Renal cortical epithelial cell (primary cell): Measurements from ENCODE around the gene DCST1. TPM values are rescaled to one million over a fixed set of nuclear protein-coding genes. Genes with fewer than 3 reads are reported as not detected.

ENCODE experiments used
- DNase-seq: peaks from one replicate; pipeline ENCODE4 v3.0.0-alpha.2; 2011; ENCODE audit warnings: low read depth
- total RNA-seq: library from RNA; depleted of rRNA; stranded (reverse); fragments of >200 nt; gene quantifications from 2 replicates; pipeline ENCODE4 v1.2.3, GENCODE V29; 2014

Gene DCST1
- total RNA-seq, 1 donor from 2014 or later: not detected

DNA sequence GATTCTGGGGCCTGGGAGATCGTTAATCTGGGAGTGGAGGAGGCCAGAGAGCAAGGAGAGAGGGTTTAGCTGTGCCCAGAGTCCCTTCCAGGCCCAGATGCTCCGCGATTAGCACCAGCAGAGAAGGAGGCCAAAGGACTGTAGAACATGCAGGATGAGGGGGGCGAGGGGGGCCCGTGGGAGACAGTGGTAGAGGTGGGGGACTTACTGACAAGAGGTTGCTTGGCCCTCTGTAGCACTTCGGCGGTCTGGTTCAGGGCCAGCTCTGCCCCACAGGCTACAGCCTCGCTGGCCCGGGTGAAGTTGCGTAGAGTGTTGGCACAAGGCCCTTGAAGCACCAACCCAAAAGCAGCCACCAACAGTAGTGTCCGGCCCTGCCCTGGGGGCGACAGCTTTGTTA lies 738 bp upstream of the DCST1 start:
- DNase-seq: no peak

DNA sequence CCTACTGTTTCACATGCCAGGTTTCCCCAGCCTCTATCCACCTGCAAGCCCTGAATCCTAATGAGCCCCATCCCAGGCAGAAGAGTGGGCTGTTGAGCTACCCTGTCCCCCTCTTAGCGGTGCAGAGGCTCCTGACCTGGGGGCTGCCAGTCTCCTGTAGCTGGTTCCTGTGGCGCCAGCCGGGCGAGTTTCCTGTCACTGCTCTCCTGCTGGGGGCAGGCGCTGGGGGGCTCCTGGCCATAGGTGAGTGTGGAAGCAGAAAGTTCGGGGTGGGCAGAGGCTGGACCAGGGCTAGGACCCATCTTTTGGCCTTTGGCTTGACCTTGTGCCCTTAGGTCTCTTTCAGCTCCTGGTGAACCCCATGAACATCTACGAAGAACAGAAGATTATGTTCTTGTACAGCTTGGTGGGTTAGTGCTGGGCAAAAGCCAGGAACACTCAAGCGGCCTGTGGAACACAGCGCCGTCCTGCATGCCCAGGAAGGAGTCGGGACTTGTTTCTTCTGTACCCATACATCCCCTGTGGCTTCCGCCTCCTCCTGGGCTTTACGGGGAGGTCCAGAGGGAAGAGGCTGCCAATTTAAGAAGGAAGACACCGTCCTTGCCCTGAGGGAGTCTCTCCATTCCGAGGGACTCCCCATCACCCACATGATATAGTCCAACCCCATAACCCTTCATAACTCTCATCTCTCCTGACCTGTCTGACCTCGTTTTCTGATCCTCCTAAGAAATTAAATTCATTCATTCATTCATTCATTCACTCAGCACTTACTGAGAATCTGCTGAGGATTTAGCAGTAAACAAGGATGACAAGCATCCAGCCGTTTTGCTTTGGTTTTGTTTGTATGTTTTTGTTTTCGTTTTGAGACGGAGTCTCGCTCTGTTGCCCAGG lies 939 bp downstream of the DCST1 start:
- DNase-seq: no peak

DNA sequence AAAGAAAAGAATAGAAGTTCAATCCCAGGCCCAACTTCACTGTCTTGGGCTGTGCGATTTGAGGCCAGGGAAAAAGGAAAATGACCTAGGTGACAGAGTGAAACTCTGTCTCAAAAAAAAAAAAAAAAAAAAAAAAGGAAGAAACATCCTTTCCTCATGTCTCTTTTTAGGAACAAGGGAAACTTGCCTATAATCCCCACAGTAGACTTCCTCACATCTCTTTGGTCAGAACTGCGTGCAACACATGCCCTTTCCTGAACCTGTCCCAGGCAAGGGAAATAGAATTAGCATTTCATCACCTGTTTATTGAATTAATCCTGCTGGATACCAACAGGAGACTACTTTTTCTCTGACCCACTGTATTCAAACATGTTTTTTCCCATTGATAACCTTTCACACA lies 2.3 kb downstream of the DCST1 start:
- DNase-seq: no peak

DNA sequence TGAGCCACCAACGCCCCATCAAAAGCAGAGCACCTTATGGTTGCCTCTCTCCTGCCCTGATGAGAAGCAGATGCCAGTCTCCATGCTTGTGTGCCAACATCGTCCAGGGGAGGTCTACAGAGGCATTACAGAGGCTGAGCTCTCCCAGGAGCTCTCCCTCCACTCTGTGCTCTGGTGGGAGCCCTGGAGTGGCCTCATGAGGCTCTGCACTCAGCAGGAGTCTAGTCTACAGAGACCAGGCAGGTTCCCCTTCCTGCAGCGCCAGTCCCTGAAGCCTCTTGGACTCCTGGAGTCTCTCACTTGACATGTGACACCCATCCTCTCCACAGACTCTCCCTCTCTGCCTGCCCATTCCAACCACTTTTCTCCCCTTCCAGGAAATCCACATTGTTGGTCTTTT lies 3.4 kb downstream of the DCST1 start:
- no peak for DNase-seq

DNA sequence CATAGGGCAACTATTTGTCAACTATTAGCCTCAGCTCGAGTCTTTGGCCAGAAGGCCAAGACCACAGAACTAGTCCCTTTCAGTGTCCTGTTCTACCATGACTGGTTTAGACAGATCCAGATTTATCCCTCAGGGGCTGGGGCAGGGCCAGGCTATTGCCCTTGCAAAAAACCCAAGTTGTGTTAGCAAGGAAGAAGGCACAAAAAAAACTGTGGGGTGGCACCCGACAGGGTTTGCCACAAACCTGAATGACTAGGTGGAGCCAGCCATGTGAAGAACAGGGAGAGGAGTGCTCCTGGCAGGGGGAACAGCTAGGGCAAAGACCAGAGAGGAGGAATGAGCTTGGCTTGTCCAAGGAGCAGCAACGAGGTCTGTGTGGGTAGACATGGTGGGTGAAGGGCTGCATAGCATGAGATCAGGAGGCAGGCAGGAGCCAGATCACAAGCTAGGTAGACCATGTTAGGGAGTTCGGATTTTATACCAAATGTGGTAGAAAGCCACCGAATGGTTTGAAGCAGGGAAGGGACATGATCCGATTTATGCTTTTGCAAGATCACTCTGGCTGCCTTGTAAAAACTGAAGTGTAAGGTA lies 4.3 kb downstream of the DCST1 start:
- DNase-seq: no peak

GRCh38 chr1:155038602-155039307 lies 5.1 kb downstream of the DCST1 start:
- peak; percentile 54 for DNase-seq

DNA sequence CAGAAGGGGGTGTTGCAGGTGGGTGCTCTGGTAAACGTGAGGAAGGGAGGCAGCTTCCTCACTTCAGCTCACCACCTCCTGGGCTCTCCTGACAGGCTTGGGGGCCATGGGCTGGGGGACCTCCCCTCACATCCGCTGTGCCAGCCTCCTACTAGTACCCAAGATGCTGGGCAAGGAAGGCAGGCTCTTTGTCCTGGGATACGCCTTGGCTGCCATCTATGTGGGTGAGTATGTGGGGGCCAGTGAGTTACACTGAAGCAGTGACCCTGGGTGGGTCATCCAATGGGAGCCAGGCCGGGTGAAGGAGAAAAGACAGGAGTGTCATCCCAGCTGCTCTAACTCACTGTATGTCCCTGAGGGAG lies 5.7 kb downstream of the DCST1 start:
- DNase-seq: no peak

DNA sequence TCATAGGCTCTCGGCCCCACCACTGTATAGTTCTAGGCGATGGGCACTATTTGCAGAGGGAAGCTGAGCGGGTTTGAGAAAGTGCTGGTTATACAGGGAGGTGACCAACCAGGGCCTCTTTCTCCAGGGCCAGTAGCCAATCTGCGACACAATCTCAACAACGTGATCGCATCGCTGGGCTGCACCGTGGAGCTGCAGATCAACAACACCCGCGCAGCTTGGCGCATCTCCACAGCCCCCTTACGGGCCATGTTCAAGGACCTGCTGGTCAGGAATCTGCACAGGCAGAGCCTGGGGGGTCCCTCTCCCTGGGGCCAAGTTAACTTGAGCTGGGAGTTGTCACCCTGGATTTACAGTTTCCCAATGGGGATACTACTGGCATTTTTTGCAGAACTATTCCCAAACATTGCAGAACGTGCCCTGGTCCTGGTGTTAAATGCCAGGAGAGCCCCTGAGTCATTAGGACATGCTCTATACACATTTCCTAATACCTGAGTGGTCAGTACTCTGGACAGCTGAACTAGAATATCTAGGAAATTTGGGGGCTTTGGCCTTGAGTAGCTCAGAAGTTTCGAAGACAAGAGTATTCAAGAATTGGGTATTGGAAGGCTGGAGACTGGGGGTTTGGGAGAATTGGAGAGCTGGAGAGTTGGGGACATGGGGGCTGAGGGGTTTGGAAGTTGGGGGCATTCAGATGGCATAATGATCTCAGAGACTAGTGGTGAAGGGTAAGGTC lies 6.9 kb downstream of the DCST1 start:
- no peak for DNase-seq

- no peak for DNase-seq
Observed at GRCh38 chr1:155042789-155043188, 9.2 kb downstream of the DCST1 start.

GRCh38 chr1:155043301-155043702 lies 9.7 kb downstream of the DCST1 start:
- no peak for DNase-seq

- no peak for DNase-seq
Observed at GRCh38 chr1:155043793-155044192, 10.2 kb downstream of the DCST1 start.

GRCh38 chr1:155044365-155044764 lies 10.7 kb downstream of the DCST1 start:
- no peak for DNase-seq

GRCh38 chr1:155044812-155045657 lies 11.4 kb downstream of the DCST1 start:
- DNase-seq: peak; percentile 72

DNA sequence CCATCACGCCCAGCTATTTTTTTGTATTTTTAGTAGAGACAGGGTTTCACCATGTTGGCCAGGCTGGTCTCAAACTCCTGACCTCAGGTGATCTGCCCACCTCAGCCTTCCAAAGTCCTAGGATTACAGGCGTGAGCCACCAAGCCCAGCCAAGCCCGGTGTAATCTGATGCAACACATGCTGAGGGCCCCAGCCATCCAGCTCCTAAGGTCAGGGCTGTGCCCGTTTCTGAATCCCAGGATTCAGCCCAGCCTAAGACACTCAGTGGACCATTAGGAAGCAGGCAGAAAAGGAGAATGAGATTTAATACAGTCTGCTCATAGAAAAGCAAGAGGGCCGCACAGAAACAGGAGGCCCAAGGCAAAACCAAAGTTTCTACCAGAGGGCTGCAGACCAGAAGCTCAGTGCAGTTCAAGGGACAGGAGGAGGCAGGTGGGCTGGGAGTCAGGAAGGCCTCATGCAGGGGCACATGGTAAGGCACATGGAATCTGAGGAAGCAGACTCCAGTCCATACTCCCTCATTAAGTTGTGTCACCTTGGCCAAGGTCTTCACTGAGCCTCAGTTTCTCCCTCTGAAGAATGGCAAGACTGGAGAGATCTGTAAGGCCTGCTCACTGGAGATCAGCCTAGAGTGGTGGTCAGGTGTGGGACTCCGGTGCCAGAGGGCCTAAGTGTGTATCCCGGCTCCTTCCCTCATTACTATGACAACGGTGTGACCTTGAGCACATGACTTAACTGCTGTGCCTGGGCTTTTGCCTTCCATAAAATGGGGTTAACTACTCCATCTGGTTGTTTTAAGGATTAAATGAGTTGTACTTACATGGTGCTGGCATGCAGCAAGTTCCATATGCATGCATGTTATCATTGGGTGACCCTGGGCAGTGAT lies 15.1 kb downstream of the DCST1 start:
- DNase-seq: no peak

GRCh38 chr1:155049651-155050559 lies 16.3 kb downstream of the DCST1 start:
- DNase-seq: peak; percentile 29

DNA sequence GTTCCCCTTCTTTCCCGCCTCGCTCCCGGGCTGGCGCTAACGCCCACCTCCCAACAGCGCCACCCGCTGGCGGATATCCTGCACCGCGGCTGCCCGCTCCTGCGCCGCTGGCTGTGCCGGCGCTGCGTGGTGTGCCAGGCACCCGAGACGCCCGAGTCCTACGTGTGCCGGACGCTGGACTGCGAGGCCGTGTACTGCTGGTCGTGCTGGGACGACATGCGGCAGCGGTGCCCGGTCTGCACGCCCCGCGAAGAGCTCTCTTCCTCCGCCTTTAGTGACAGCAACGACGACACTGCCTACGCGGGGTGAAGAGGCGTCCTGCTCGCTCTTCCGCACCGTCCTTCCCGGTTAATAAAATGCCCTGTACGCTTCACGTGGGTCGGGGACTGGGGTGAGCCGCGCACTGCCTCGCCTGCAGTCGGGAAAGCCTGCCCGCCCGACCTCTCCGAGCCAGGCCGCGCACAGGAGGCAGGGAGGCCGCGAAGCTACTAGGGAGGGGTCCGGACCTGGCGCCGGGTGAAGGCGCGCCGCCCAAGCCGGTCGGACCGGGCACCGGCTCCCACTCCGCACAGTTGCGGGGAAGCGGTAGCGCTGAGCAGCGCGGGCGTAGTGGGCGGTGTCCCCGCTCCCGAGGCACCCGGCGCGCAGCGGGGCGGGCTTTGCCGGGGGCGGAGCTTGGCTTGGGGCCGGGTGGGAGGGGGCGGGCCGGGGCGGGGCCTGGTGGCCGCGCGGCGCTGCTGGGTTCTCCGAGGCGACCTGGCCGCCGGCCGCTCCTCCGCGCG lies 17.1 kb downstream of the DCST1 start, which contains the start of gene ADAM15:
TSS of gene ADAM15 (plus strand) at position 757 of the 782 bp plus-strand sequence. CDS start 71 bp downstream, outside the sequence.
- peak; percentile 38 for DNase-seq

GRCh38 chr1:155051342-155051776 lies 17.7 kb downstream of the DCST1 start:
- DNase-seq: no peak

- DNase-seq: no peak
Observed at GRCh38 chr1:155051777-155052398, 18.3 kb downstream of the DCST1 start.
